GM12801 (cell line): Measurements from ENCODE around the gene TMEM273.

Source experiments
- TF ChIP-seq, protein P1 (sequence below): IDR thresholded peaks from one replicate; pipeline ENCODE4 v1.5.1; 2011; ENCODE audit warnings: control low read depth; ENCODE audit not compliant: insufficient read length; ENCODE audit errors: extremely low read depth

Gene TMEM273

DNA sequence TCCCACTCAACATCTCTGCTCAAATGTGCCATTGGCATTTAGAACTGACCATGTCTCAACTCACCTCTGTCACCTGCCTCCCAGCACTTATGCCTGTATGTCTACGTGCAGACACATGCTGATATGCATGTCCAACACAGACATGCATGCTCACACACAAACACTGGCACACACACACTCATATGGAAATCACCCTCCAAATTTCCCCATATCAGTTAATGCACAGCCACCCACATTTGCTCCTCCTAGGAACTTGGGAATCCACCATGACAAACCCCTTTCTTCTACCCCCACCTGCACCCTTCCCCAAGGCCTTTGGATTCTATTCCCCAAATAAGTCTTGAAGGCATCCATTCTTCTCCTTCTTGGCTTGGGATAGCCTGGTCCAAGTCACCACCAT is 58.8 kb downstream of the TMEM273 start:
- TF ChIP-seq, protein P1, sequence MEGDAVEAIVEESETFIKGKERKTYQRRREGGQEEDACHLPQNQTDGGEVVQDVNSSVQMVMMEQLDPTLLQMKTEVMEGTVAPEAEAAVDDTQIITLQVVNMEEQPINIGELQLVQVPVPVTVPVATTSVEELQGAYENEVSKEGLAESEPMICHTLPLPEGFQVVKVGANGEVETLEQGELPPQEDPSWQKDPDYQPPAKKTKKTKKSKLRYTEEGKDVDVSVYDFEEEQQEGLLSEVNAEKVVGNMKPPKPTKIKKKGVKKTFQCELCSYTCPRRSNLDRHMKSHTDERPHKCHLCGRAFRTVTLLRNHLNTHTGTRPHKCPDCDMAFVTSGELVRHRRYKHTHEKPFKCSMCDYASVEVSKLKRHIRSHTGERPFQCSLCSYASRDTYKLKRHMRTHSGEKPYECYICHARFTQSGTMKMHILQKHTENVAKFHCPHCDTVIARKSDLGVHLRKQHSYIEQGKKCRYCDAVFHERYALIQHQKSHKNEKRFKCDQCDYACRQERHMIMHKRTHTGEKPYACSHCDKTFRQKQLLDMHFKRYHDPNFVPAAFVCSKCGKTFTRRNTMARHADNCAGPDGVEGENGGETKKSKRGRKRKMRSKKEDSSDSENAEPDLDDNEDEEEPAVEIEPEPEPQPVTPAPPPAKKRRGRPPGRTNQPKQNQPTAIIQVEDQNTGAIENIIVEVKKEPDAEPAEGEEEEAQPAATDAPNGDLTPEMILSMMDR, result no peak

GRCh38 chr10:49128854-49129253 is 59.3 kb downstream of the TMEM273 start:
- TF ChIP-seq, protein P1, result no peak

- TF ChIP-seq, protein P1, result no peak
Measured at GRCh38 chr10:49123981-49124950, 63.9 kb downstream of the TMEM273 start.

- TF ChIP-seq, protein P1, result no peak
Measured at GRCh38 chr10:49120911-49121310, 67.3 kb downstream of the TMEM273 start.

- TF ChIP-seq, protein P1, result no peak
Measured at GRCh38 chr10:49119746-49120145, 68.4 kb downstream of the TMEM273 start.

- TF ChIP-seq, protein P1, result no peak
Measured at GRCh38 chr10:49118430-49119074, 69.6 kb downstream of the TMEM273 start.

- TF ChIP-seq, protein P1, result no peak
Measured at GRCh38 chr10:49117376-49118070, 70.7 kb downstream of the TMEM273 start.
